NCI-H1105 treated with DMSO at 0.1 percent for 48 hours (cell line): Measurements from ENCODE around the gene FHIT.
A peak's percentile ranks its signal among the peaks of the same experiment; 100 is the strongest.

Source experiments
- DNase-seq: peaks from one replicate; lab custom pipeline; 2025; lab: John Stamatoyannopoulos, UW

Gene FHIT

DNA sequence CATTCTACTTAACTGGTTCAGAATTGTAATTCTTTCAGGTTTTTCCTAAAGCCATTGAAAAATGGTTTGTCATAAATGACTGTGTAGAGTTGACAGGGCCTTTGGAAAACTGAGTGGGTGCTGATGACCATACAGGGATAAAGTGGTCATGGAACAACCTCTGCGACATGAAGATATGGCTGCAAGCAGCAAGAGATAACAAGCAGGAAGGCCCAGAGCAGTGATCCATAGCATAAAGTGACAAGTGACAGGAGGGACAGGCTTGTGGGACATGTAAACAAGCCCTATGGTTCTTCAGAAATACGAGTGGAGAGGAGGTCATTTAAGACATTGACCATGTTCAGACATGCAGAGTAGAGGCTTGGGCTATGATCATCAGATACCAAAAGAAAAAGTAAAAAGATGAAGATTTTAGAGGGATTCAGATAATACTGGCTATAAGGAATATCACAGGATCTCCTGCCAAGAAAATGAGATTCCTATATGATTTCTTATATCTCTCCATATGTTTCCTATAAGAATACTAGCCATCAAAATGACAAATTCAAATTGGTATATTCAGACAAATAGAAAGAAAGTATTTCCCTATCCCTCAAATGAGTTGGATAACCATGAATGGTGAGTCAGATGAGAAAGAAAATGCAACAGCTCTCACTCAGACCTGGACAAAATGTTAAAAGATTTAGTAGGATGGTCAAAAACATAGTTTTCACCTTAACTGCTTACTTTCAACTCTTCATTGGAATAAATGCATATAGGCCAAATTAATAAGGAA, 1373.8 kb downstream of the FHIT start:
- no peak for DNase-seq

- DNase-seq, result no peak
Observed at GRCh38 chr3:59876533-59877062, 1374.7 kb downstream of the FHIT start.

GRCh38 chr3:59873576-59874230, 1377.5 kb downstream of the FHIT start:
- no peak for DNase-seq

DNA sequence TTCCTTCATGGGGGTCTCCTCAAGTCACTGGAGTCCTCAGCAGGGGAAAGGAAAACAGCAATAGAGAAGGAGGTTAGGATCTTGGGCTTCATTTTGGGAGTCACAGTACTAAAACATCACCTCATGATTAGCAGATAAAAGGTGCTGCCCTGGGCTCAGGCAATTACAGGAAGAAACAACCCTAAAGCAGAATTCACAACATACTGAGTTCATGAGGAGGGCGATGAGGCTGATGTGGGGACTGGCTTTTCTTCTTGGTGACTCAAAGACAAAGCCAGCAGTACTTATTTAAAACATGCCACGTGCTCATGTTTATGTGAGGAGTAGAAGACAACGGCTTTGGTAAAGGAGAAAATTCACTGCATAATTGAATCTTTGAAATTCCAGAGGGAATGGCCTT, 1379.1 kb downstream of the FHIT start:
- no peak for DNase-seq

GRCh38 chr3:59867185-59868002, 1383.9 kb downstream of the FHIT start:
- no peak for DNase-seq

- no peak for DNase-seq
Observed at GRCh38 chr3:59866076-59866475, 1385.2 kb downstream of the FHIT start.

DNA sequence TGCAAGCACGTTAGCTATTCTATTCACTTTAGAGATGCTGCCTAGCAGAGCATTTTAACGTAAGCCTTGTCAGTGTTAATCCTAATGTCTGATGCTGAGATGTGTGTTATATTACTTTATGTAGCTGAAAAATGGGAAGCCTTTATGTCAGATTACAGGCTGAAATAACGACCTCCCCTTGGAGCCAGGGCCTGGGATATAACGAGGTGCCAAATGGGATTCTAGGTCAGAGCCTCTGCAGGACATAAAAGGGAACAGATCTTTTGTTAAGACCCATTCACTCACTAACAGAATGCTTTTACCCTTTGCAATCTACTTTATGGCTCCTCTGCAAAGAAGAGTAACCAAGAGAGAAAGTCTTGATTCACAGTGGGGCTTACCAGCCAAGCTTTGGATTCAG, 1385.9 kb downstream of the FHIT start:
- no peak for DNase-seq

DNA sequence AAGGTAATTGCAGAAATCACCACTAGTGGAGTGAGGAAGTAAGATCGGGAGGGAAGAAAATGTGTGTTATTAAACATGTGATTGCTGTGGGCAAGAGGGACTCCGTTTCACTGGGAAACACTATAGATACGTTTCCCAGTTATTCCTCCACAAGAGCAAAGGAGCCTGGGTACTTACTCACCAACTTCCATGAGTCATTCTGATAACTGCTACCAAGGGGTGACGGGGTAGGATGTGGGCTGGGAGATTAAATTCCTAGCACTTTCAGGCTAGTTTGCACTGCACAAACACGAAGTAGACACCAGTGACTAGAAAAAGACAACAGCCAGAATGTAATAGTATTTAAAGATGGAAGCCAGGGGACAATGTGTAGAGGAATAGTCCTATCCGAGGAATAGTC, 1388.6 kb downstream of the FHIT start:
- no peak for DNase-seq

- peak; percentile 63 for DNase-seq
Observed at GRCh38 chr3:59857589-59858346, 1393.5 kb downstream of the FHIT start.

GRCh38 chr3:59856934-59857460, 1394.3 kb downstream of the FHIT start:
- DNase-seq, result no peak

GRCh38 chr3:59854061-59854709, 1397.1 kb downstream of the FHIT start:
- DNase-seq, result no peak

DNA sequence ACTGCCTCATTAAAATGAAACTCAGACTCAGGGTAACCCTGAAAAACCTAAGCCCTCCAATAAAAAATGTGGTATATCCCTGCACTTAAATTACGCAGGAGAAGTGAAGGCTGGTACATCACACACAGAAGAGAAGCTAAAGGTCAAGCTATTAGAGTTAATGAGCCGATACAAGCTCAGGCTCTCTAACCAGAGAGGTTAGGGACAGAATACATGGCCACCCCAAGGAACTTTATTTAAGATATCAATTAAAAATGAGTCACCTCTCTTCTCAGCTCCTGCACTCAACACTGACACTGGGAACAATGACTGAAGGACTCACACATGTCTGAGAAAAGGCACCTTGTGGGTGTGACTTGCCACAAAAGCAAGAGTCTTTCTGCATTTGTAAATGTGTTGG, 1400.8 kb downstream of the FHIT start:
- DNase-seq, result no peak

DNA sequence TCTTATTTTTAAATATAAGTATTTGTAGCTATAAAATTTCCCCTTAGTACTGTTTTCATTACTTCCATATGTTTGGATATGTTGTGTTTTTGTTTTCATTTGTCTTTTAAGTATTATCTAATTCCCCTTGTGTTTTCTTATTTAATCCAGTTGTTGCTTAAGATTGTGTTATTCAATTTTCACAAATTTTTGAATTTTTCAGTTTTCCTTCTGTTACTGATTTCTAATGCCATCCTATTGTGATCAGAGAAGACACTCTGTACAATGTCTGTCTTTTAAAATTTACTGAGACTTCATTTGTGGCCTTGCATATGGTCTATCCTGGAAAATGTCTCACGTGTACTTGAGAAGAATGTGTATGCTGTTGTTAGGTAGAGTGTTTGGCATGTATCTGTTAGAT, 1405.9 kb downstream of the FHIT start:
- no peak for DNase-seq

DNA sequence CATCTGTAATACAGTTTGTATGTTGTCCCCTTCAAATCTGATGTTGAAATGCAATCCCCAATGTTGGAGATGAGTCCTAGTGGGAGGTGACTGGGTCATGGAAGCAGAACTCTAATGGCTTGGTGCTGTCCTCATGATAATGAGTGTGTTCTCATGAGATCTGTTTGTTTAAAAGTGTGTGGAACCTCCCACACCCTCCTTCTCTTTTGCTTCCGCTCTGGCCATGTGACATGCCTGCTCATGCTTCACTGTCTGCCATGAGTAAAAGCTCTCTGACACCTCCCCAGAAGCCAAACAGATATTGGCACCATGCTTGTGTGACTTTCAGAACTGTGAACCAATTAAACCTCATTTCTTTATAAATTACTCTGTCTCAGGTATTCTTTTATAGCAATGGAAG, 1407.4 kb downstream of the FHIT start:
- DNase-seq, result no peak

GRCh38 chr3:59839810-59840515, 1411.3 kb downstream of the FHIT start:
- DNase-seq, result no peak

GRCh38 chr3:59839283-59839682, 1412.0 kb downstream of the FHIT start:
- no peak for DNase-seq

- DNase-seq, result no peak
Observed at GRCh38 chr3:59836531-59836930, 1414.7 kb downstream of the FHIT start.

GRCh38 chr3:59832702-59833101, 1418.5 kb downstream of the FHIT start:
- DNase-seq, result no peak

- DNase-seq, result no peak
Observed at GRCh38 chr3:59832241-59832640, 1419.0 kb downstream of the FHIT start.

GRCh38 chr3:59831394-59831793, 1419.9 kb downstream of the FHIT start:
- DNase-seq, result no peak
